Activated CD8-positive, alpha-beta T cell treated with anti-CD3 and anti-CD28 coated beads for 36 hours (primary cell): ENCODE data around the gene AAR2. TPM values are rescaled to one million over a fixed set of nuclear protein-coding genes. Genes with fewer than 3 reads are reported as not detected.

Experiments used
- ATAC-seq: fragments of 200-7000 bp; cut with Tn5 transposase; one replicate; pipeline ENCODE4 v1.10.0; 2021; ENCODE audit warnings: mild to moderate bottlenecking, moderate library complexity
- CTCF ChIA-PET: fragments of 350-600 bp; sonication (Branson Sonifier 250); formaldehyde crosslinking; loops from one replicate; lab custom pipeline; 2021; ENCODE audit warnings: antibody characterized with exemption; lab: Charles Lee
- POLR2A ChIA-PET: fragments of 350-600 bp; sonication (Branson Sonifier 250); formaldehyde crosslinking; loops from one replicate; lab custom pipeline; 2021; ENCODE audit warnings: antibody characterized with exemption; lab: Charles Lee
- DNase-seq: peaks from one replicate; pipeline ENCODE4 v3.0.0-alpha.2; 2020
- H3K27ac Mint-ChIP-seq: one replicate; pipeline ENCODE4 v1.8.0; 2021; ENCODE audit warnings: mild to moderate bottlenecking, mixed read lengths
- H3K27me3 Mint-ChIP-seq: one replicate; pipeline ENCODE4 v1.8.0; 2021; ENCODE audit warnings: mixed read lengths
- H3K36me3 Mint-ChIP-seq: one replicate; pipeline ENCODE4 v1.8.0; 2021; ENCODE audit warnings: low read depth, mixed read lengths
- H3K4me1 Mint-ChIP-seq: one replicate; pipeline ENCODE4 v1.8.0; 2021; ENCODE audit warnings: low read depth, mixed read lengths
- H3K4me3 Mint-ChIP-seq: one replicate; pipeline ENCODE4 v1.8.0; 2021; ENCODE audit warnings: mild to moderate bottlenecking, moderate library complexity, mixed read lengths
- H3K9me3 Mint-ChIP-seq: one replicate; pipeline ENCODE4 v1.8.0; 2021; ENCODE audit warnings: mixed read lengths
- CTCF ChIP-seq: fragments of 200-600 bp; IDR thresholded peaks from one replicate; pipeline ENCODE4 v1.8.0; 2022; ENCODE audit warnings: antibody characterized with exemption, mild to moderate bottlenecking
- intact Hi-C: fragments of 100-400 bp; cut with micrococcal nuclease; formaldehyde crosslinking; loops from one replicate; pipeline ENCODE4 v1.10.0; 2022
- total RNA-seq, 2 experiments: library from RNA; stranded (reverse); gene quantifications; one replicate each; pipeline ENCODE4 v1.2.3, GENCODE V29; 2021

The AAR2 gene
- total RNA-seq, 2 experiments from 2014 or later: 18.8 to 19.7 TPM

DNA sequence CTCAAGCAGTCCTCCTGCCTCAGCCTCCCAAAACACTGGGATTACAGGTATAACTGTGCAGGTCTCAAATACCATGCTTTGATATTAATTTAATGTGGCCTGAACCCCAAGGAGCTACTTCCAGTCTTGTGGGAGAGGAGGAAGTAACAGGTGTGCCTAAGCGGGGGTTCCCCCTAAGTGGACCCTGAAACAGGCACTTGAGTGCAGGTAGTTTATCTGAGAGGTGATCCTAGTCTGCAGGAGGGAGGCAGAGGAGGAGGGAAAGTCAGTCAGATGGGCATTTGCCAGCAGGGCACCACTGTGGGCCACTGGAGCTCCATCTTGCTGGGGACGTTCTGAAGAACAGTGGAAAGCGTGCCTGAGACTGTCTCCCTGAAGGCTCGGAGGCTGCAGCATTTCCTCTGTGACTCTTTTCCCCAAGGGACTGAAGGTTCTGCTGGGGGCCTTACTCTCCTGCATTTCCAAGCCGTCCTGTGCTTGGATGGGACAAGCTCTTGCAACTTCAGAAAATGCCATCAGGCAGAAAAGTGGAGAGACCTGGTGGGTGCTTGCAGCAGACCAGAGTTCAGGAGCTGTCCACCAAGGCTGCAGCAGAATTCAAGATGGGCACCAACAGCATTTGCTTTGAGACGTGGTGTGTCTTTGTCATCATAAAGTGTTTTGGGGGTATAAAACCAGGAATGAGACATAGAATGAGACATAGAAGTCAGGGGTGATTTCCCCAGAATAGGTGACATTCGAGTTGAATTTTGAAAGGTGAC lies 65.3 kb downstream of the AAR2 start:
- intact Hi-C loops: no loop called here
- TF ChIP-seq CTCF: no peak
- DNase-seq: no peak
- peaks cover 57% of the 10 kb centered on the region for H3K27me3 Mint-ChIP-seq
- H3K9me3 Mint-ChIP-seq: no peaks in the 10 kb centered on the region
- H3K27ac Mint-ChIP-seq: no peak overlapping the region
- no peak overlapping the region for H3K4me3 Mint-ChIP-seq
- no peak for ATAC-seq
- no peaks in the 10 kb centered on the region for H3K36me3 Mint-ChIP-seq
- no peaks in the 10 kb centered on the region for H3K4me1 Mint-ChIP-seq
- ChIA-PET CTCF (no interaction called here), POLR2A (no interaction called here)

DNA sequence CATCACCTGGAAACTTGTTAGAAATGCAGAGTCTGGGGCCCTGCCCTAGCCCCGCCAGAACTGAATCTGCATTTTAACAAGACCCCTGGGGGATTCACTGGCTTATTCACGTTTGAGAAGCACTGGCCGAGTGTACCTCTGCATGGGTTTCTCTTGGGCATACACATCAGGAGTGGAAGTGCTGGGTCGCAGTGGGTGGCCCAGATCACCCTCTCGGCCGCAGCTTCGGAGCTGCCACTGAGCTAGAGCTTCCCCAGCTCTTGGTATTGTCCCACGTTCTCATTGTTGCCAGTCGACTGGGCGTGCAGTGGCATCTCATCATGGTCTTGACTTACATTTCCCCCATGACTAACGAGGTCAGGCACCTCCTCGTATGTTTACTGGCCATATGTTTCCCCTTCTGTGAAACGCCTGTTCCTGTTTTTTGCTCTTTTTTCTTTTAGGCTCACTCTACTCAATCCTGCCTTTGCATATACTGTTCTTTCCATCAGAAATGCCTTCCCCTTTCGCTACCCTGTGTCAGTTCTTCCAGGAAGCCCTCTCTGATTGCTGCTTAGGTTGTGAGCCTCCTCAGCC lies 66.8 kb downstream of the AAR2 start:
- POLR2A ChIA-PET: no interaction called here
- TF ChIP-seq CTCF: no peak
- Mint-ChIP-seq H3K27ac (no peak overlapping the region), H3K36me3 (no peaks in the 10 kb centered on the region), H3K4me3 (no peak overlapping the region), H3K9me3 (no peaks in the 10 kb centered on the region), H3K4me1 (no peaks in the 10 kb centered on the region), H3K27me3 (peaks cover 57% of the 10 kb centered on the region)
- ATAC-seq (no peak), DNase-seq (no peak)
- CTCF ChIA-PET: interaction anchor here (0.9 kb wide), 1 partner anchor 136 kb away, joined by 3 read pairs; no protein-coding TSS in a partner anchor
- intact Hi-C loops: no loop called here

- DNase-seq (no peak), ATAC-seq (no peak)
- H3K9me3 Mint-ChIP-seq: no peaks in the 10 kb centered on the region
- H3K4me1 Mint-ChIP-seq: no peaks in the 10 kb centered on the region
- peaks cover 57% of the 10 kb centered on the region for H3K27me3 Mint-ChIP-seq
- CTCF ChIA-PET: interaction anchor here (0.9 kb wide), 1 partner anchor 135 kb away, joined by 3 read pairs; no protein-coding TSS in a partner anchor
- intact Hi-C loops: no loop called here
- POLR2A ChIA-PET: no interaction called here
- no peak overlapping the region for H3K27ac Mint-ChIP-seq
- no peaks in the 10 kb centered on the region for H3K36me3 Mint-ChIP-seq
- TF ChIP-seq CTCF: no peak
- H3K4me3 Mint-ChIP-seq: no peak overlapping the region
These were observed 67.6 kb downstream of the AAR2 start for GRCh38 chr20:36303831-36304230.

DNA sequence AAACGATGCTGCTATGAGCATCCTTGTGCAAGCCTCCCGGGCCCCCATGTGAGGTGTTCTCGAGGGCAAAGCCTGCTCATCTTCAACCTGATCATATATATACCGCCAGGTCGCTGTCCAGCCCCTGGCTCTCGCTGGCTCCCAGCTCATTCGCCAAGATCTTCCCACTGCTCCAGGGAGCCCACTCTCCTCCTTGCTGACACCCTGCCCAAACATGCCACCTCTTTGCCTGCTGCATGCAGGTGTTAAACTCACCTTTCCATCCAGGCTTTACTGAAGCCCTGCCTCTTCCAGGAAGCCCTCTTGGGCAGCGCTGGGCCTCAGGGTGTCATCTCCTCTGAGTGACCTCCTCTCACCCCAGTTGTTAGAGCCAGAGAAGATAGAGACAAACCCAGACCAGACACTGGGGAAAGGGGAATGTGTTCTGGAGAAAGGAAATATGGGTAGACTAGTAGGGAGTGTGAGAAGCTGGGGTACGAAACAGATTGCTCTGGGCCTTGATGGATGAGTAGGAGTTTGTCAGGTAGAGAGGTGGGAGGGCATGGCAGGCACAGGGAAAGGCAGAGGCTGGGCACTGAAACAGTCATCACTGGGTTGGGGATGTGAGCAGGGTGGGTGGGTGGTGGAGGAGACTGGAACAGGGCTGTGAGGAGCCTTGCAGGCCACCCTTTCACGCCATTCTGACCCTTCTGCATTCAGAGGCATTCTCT lies 68.7 kb downstream of the AAR2 start:
- ChIA-PET CTCF (no interaction called here), POLR2A (interaction anchor here (0.7 kb wide), 1 partner anchor 33 kb away, joined by 3 read pairs; no protein-coding TSS in a partner anchor)

More for the DNA sequence above, 68.7 kb downstream of the AAR2 start:
- no peak overlapping the region for H3K4me3 Mint-ChIP-seq
- no peak for TF ChIP-seq CTCF
- ATAC-seq: no peak
- no peaks in the 10 kb centered on the region for H3K9me3 Mint-ChIP-seq
- H3K27me3 Mint-ChIP-seq: peaks cover 61% of the 10 kb centered on the region
- no peaks in the 10 kb centered on the region for H3K4me1 Mint-ChIP-seq
- H3K27ac Mint-ChIP-seq: no peak overlapping the region
- intact Hi-C loops: no loop called here
- no peaks in the 10 kb centered on the region for H3K36me3 Mint-ChIP-seq
- no peak for DNase-seq
